GM18909 (cell line): ENCODE measurements around the gene WNT1.
A peak's percentile ranks its signal among the peaks of the same experiment; 100 is the strongest.

Experiments used
- ATAC-seq: cut with Tn5 transposase; IDR thresholded peaks from one replicate; pipeline ENCODE4 v1.9.1; 2021; ENCODE audit warnings: mild to moderate bottlenecking; ENCODE audit not compliant: unreplicated experiment, poor library complexity

The WNT1 gene

DNA sequence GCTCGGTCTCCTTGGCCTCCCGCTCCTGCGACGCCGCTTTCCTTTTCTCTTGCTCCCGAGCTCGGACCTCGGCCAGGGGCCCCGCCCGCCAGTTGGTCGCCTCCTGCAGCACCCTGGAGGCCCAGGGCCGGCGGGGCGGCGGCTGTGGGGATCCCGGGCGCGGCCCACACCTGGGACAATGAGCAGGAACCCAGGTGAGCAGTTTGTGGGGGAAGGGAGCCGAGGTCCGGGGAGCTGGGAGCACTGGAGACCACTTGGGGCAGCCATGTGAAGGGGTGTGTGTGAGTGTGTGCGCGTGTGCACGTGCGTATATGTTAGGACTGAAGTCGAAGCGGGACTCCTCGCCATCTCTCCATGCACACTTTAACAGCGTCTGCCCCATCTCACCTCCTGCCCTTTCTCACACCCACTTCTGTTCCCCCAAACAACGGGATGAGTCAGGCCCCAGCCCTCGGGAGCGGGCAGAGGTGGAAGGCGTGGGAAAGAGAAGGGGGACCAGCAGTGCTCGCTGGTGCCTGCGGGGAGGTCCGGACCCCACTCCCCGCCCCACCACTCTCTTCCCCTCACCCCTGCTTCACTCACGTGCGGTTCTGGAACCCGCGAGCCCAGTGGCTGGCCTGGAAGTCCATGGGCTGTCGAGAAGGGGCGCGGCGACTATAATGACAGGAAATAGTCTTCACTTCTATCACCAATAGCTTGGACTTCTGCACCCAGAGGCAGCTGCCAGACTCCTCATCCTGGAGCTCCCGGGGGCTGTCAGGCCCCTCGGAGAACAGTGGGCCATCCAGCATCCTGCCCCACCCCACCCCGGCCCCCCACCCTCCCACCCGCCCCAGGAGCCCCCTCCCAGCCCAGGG is 20.6 kb downstream of the WNT1 start:
- peak; percentile 6 for ATAC-seq

DNA sequence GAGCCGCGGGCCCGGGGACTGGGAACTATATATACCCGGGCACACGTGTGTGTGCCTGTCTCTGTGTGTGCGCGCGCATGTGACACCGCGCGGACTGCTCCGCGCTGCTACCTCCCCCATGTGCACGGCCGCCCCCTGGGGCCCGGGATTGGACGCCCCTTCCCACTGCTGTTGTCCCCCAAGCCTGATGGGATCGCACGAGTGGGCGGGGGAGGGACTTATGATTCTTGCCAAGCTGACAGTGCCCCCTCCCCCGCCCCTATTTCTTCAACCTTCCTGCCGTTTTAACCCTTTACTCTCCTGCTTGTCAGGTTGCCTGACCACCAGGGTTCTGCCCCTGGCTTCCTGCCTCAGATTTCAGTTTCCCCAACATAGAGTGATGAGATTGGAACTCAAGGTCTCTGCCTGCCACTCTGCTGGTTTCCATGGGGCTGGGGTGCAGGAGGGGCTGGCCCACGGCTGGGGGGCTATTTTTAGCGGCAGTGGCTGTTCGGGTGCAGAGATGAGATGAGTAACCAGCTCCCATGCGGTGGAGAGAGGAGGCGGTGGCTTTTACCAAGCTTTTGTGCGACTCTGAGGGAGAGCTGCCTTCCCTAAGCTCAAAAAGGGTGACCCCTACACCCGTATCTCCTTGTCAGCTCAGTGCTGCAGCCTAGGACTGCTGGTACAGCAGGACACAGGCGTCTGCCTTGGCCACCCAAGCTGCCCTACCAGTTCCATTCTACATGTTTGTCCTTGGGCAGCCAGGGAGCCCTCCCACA is 21.4 kb downstream of the WNT1 start, which contains the start of gene DDN:
Gene DDN, minus strand, starts transcription at position 5 of the 761 bp plus-strand sequence. CDS start 88 bp downstream, outside the sequence.
- ATAC-seq: no peak

DNA sequence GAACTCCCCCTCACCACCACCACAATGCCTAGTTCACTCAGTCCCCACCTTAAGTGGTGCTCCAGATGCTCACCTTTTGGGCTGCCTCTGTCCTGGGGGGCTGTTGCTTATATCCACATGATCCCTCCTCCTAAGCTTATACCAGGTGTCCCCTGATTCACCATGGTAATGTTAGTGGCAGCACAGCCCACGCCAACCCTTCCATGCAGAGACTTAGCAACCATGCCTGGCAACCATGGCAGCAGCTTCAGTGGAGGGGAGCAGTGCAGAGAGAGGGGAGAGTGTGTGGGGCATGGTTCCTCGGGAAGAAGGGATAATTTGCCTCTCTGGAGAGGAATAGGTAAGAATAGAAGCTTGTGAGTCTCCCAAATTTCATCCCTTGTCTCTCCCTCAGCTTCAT is 22.2 kb downstream of the WNT1 start:
- no peak for ATAC-seq

DNA sequence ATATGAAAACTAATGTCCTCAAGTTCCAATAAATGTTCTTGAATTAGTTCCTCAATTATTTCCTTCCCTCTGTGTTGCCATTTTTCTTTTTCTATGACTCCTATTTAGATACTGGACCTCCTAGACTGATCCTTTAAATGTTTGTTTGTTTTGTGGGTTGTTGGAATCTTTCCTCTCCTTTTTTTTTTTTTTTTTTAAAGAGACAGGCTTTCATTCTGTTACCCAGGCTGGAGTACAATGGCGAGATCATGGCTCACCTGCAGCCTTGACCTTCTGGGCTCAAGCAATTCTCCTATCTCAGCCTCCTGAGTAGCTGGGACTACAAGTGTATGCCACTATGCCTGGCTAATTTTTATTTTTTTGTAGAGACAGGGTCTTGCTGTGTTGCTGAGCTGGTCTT is 30.8 kb downstream of the WNT1 start:
- ATAC-seq: no peak

DNA sequence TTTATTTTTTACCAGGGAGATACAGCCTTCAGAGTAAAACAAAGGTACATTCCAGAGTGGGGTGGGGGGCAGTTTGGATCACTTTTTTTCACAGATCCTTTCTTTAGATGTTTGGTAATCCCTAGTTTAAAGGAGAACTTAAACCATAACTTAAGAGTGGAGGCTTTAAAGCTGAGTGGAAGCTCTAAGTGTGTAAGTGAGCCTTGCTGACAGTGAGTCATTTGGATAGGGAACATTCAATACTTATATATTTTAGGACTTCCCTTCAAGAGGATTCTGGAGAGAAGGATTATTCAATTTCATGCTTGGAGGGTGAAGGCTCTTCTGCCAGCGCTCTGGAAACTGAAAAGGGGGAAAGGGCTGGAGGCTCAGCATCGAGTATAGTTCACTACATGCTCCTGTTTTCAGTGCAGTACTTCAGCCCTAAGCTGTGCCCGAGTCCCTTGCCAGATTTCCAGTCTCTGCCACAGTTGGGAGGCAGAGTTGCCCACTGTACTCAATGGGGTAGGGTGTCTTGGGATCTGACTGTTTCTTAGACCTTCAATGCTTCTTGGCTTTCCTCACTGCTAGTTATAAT is 32.1 kb downstream of the WNT1 start:
- no peak for ATAC-seq

DNA sequence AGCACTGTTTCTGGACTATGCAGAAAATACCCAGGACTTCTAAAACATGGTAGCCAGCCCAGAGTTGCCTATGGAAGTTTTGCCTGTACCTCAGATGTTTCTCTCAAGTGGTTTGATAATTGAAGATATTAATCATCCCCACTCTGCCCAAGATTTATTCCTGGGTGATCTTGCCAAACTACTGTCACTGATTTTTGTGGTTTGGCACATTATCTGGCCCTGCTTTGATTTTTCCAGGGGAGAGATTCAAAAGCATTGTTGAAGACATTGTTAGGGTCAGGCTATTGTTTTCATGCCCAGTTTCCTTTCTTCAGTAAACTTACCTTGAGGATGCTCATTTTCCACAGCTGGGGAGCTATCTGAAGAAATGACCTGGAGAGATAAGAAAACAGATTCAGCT is 34.6 kb downstream of the WNT1 start:
- ATAC-seq: no peak

DNA sequence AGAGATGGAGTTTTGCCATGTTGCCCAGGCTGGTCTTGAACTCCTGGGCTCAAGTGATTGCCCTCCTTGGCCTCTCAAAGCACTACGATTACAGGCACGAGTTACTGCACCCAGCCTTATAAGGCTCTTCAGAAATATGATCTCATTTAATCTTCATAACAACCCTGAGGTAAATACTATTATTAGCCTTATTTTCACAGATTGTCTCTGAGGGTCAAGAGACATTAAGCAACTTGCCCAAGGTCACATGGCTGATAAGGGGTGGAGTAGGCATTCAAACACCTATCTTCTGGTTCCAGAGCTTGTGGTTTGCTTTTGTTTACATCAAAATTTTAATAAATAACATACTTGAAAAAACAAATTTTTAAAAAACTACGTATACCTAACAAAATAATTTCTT is 35.3 kb downstream of the WNT1 start:
- ATAC-seq: no peak

DNA sequence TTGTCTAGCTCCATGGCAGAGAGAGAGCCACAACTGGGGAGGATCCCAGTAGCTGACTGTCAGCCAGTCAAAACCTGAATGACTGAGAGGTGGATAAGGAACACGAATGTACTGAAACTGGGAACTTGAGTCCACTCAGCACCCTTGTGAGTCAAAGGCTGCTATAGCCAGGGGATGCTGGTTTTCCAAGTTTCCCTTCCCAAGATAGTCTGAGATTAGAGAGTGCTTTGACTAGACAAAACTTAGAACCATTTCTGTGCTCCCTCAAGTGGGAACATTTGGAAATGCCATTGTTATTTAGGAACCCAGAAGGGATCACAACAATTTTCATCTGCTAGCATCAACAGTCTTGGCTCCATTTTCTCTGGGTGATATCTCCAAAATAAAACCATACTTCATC is 36.4 kb downstream of the WNT1 start:
- ATAC-seq: no peak

DNA sequence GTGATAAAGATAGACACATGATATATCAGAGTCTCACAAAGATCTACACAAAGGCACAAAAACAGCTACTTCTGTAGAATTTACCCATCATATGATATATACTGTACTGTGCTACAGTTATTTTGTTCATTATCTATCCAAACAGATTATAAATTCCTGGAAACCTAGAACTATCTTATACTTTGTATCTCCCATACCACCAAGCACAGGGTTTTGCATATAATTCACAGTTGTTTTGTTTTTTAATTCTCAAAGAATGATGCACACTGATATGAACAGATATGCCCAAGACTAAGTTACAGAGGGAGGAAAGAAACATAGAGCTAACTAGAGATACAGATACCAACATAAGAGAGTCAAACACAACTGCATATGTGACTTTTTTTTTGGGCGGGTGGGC is 37.1 kb downstream of the WNT1 start:
- no peak for ATAC-seq

DNA sequence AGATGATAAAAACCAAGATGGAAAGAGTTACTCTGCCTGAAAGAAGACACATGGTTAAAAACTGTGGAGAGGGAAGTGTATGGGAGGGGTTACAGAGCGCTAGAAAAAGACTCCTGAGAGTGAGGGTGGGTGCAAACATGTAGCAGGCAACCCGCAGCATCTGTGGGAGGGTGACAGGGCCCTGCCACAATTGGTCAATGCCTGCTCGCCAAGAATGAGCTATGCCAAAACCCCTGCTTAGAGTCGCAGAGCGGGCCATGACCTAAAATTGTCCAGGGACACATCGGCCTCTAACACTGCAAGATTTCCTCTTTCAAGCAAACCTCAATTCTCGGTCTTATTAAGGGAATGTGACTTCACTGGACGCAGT is 39.8 kb downstream of the WNT1 start:
- ATAC-seq: peak; percentile 15

DNA sequence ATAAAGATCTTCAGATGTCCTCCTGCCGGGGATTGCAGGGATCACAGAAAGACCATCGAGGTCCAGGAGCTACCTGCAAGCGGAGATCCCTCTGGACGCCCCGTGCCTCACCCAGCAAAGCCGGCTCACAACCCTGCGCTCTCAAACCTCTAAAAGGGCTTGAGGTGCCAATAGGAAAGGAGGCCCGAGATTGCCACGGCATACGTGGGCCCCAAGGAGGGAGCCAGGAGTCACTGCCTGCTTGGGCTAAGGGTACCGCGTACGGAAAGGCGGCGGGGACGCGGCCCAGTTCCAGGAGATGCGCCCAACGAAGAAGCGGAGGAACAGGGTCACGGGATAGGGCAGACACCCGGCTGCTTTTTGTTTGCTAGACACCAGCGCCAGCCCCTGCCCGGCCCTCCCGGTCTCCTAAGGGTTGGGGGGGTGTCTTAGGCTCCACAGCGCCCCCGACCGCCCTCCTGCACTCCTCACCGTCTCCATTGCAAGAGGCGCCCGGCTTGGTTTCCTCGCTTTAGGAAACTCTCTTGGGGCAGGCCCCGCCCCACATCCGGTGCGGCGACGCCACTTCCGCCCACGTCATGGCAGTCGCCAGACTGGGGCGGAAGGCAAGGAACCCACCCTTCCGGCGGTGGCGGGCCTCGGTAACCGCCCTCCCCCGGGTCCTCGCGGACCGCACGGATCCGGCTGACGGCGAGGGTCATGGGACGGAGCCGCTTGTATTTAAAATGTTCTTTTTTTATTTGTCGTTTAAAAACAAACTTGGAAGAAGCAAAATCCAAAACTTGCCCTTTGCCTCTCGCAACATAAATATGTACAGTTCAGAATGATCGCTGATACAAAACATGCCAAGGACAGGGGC is 40.4 kb downstream of the WNT1 start, which contains the start of gene PRKAG1:
Gene PRKAG1, minus strand, starts transcription at position 516 of the 859 bp plus-strand sequence. Its CDS starts 36 bp downstream, at position 480.
- ATAC-seq: peak; percentile 89

DNA sequence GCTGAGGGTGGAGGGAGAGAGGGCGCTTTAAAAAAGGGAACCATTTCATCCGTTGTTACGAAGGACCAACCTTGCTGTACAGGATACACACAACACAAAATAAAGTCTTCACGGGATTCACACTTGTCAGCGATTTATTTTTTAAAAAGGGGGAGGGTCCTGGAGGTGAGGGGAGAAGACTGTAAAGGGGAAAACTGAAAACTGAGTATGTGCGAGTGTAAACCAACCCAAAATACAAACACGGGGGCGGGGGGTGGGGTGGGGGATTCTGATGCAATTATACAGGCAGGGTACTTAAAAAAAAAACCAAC is 41.0 kb downstream of the WNT1 start:
- ATAC-seq: peak; percentile 20

DNA sequence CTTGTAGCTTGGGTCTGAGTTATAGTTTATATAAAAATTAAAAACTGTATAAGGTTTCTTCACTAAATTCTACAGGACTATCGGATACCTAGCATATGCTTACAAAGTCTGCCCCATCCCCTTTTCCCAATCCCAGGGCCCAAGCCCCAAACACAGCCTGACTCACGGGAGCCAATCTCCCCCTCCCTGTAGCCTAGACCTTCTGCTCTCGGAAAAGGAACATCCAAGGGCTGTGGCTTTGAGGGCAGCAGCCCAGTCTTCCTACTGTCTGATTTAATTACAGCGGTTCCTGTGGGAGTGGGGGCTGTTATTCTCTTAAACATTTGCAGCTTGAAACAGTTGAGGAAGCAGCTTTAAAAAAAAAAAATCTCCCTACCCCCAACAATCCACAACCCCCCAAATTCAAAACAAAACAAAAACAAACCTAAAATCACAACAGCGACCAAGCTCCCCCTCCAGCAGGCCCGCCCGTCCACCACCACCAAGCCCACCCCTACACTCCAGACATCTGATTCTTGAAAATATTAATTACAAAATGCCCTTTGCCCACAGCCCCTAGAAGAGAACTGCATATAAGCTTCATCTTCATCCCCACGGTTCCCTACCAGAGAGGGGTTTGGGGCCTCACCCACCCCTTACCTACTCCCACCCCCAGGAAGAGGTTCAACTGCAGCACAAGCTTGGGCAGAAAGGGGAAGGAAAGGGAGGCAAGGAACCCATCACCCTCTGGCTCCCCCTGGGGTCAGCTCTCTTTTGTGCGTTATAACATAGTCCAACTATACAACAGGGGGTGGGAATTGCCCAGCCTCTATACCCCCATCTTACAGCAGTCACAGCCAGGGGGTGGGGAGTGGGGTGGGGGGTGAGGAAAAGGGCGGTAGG is 41.6 kb downstream of the WNT1 start:
- no peak for ATAC-seq

DNA sequence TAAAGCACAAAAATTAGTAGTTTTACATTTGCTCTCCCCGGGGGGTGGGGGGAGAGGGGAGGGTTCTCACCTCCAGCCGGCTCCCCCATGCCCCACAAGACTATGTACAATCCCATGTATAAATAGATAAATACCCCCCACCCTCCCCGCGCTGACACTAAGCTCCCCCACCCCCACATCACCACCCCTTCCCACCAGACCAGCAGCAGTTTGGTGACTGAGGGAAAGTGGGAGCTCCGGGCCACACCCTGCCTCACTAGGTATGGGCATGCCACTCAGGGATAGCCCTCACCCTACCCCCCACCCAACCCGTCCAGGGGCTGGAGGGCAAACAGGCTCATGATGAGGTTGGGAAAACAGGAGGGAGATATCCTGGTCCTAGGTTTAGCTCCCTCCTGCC is 42.3 kb downstream of the WNT1 start:
- no peak for ATAC-seq

DNA sequence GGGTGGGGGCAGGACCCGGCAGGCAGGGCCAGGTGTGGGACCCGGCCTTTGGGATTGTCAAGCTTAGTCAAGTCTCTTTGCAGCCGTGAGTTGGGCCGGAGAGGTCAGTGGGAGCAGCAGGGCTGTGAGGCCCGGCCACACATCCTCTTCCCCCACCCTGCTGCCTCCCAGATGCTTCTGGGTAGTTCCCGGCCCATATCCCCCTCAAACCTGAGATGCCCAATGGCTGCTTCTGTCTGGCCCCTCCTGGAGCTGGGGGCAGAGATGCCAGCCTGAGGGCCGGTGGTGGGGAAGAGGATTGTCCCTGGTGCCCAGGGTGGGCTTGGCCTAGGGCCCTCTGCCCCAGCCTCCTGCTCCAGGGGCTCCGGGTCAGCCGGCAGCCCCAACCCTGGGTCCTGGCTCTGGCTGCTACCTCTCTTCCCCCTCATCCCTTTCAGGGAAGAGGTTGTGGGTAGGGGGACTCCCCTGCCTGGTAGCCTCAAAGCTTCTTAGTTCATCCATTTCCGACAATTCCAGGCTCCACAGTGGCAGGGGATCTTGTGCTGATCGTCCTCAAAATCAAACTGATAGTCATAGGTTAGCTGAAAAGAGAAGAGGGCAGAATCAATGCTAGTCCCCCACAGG is 43.3 kb downstream of the WNT1 start:
- ATAC-seq: no peak

DNA sequence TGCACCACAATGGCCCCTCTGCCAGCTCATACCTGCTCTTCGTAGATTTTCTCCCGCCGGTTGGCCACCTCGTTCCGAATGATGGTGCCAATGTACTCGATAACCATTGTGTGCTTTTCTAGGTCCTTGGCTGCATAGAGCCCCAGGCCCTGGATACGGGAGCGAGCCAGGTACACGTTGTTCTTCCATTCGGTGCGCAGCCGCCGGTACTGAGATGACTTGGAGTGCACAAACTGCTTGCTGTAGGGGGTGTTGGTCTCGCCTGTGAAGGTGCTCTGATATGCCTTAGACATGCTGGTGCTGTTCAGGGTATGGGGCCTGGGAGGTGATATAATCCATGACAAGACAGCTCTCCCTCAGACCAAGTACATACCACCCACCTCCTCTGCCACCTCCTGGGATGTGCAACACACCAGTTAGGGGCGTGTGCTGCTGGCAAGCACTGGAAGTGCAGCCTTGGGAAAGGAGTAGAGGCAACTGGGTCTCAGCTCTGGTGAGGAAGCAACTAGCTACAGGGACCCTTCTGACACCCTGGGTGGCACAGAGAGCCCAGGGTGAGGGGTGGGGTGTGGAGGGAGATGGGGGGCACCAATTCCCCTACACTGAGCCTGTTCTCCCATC is 44.5 kb downstream of the WNT1 start:
- ATAC-seq: no peak

DNA sequence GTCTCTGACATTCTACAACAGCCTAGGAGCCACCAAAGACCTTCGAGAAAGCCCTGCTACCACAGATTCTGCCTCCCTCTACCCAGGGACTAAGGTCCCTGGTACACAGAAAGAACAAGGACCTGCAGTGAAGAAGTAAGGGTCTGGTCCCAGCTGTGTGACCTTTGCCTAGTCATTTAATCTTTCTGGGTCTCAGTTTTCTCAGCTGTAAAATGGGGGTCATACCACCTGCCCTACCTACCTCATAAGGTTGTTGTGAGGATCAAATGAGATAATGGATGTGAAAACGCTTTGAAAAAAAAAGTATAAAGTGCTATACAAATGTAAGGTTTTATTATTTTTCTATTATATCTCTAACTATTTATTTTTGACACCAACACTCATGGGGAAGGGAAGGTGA is 45.7 kb downstream of the WNT1 start:
- no peak for ATAC-seq

DNA sequence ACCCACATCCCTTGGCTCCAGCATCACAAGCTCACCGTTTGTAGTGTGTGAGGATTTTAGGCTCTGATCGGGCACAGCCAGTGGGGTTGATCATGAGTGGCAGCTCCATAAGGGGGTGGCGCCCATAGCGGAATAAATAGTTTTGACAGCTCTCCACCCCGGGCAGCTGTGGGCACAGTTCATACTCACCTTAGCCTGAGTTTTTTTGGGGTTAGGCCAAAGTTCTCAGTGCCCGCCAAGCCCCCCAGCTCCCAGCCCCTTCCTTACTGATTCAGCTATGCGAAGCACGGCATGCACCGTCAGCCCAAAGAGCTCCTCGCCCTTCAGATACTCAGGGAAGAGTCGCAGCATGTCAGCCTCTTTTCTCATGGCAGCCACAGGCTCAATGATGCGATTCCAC is 46.4 kb downstream of the WNT1 start:
- ATAC-seq: no peak

DNA sequence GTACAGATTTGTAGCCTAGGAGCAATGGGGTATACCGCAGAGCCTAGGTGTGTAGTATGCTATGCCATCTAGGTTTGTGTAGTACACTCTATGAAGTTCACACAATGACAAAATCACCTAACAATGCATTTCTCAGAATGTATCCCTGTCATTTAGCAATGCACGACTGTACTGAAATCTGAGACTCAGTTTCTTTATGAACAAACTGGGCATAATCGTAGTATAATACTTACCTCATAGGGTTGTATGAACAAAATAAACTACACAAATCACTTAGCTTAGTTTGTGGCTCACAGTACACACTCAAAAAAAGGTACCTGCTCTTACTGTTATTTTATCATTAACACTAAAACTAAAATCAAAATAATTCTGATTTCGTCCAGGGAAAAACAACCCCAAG is 47.3 kb downstream of the WNT1 start:
- no peak for ATAC-seq
